Measurements from ENCODE around the gene MYLK3.

DNA sequence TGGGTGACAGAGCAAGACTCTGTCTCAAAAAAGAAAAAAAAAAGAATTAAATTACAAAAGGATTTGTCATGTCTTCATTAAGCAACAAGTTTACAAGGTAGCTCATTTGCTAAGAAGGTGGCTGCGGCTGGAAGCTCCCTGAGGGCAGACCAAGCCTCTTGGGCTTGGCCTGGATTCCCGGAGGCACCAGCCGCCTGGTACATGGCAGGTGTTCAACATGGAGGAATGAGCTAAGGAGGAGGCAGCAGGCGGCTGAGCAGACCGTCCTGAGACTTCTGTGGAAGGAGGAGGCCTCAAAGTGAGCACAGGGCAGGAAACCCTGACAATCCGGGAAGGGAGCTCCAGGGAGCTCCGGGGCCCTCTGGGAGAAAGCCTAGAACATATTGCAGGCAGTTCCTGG, 3.2 kb upstream of the MYLK3 start:
- TF ChIP-seq, protein P1, sequence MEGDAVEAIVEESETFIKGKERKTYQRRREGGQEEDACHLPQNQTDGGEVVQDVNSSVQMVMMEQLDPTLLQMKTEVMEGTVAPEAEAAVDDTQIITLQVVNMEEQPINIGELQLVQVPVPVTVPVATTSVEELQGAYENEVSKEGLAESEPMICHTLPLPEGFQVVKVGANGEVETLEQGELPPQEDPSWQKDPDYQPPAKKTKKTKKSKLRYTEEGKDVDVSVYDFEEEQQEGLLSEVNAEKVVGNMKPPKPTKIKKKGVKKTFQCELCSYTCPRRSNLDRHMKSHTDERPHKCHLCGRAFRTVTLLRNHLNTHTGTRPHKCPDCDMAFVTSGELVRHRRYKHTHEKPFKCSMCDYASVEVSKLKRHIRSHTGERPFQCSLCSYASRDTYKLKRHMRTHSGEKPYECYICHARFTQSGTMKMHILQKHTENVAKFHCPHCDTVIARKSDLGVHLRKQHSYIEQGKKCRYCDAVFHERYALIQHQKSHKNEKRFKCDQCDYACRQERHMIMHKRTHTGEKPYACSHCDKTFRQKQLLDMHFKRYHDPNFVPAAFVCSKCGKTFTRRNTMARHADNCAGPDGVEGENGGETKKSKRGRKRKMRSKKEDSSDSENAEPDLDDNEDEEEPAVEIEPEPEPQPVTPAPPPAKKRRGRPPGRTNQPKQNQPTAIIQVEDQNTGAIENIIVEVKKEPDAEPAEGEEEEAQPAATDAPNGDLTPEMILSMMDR (IDR thresholded peaks at IDR 0.05) = no peak
- no peak for TF ChIP-seq POLR2A (IDR thresholded peaks at IDR 0.05)
